ENCODE measurements around the gene TMC8.

Gene TMC8

DNA sequence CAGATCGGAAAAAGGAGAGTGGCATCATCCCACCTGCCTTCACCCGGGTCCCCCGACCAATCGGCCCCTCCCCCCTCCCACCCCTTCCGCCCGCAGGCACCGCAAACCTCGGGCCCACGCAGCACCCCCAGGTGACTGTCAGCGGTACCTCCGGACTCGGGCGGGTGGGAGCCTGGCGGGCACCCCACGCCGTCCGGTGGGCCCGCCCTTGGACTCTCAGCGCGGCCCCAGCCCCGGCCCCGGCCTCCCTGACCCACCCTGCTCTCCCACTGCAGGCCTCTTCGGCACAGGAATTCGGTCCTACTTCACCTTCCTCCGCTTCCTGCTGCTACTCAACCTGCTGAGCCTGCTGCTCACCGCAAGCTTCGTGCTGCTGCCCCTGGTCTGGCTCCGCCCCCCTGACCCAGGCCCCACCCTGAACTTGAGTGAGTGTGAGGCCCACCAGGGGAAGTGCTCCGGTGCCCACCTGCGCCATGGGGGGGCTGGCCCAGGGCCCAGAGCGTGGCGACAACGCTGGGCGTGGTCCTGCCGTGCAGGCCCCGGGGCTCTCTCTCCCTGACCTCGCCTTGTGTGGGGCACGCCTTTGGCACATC is 1.6 kb downstream of the TMC8 start:
- H3K36me3 ChIP-seq (ENCODE audit: low read depth), result no peaks in the 10 kb centered on the region
- peaks cover 11% of the 10 kb centered on the region for H3K4me1 ChIP-seq (ENCODE audit: insufficient read depth, poor library complexity, severe bottlenecking)
- H3K27me3 ChIP-seq (ENCODE audit: insufficient read depth, poor library complexity, severe bottlenecking), result no peaks in the 10 kb centered on the region
- H3K4me3 ChIP-seq (ENCODE audit: severe bottlenecking), result peak overlapping the region; percentile 10
- peak; percentile 29 for ATAC-seq (ENCODE audit: low read depth)
- DNase-seq (ENCODE audit: low spot score), result peak; percentile 74
- TF ChIP-seq, protein P1, sequence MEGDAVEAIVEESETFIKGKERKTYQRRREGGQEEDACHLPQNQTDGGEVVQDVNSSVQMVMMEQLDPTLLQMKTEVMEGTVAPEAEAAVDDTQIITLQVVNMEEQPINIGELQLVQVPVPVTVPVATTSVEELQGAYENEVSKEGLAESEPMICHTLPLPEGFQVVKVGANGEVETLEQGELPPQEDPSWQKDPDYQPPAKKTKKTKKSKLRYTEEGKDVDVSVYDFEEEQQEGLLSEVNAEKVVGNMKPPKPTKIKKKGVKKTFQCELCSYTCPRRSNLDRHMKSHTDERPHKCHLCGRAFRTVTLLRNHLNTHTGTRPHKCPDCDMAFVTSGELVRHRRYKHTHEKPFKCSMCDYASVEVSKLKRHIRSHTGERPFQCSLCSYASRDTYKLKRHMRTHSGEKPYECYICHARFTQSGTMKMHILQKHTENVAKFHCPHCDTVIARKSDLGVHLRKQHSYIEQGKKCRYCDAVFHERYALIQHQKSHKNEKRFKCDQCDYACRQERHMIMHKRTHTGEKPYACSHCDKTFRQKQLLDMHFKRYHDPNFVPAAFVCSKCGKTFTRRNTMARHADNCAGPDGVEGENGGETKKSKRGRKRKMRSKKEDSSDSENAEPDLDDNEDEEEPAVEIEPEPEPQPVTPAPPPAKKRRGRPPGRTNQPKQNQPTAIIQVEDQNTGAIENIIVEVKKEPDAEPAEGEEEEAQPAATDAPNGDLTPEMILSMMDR (IDR thresholded peaks at IDR 0.05; ENCODE audit: poor library complexity, severe bottlenecking), result no peak
- H3K9me3 ChIP-seq (ENCODE audit: severe bottlenecking), result no peaks in the 10 kb centered on the region
- no peak overlapping the region for H3K27ac ChIP-seq (ENCODE audit: poor library complexity, severe bottlenecking)

- H3K27me3 ChIP-seq (ENCODE audit: insufficient read depth, poor library complexity, severe bottlenecking), result no peaks in the 10 kb centered on the region
- H3K27ac ChIP-seq (ENCODE audit: poor library complexity, severe bottlenecking), result no peak overlapping the region
- H3K9me3 ChIP-seq (ENCODE audit: severe bottlenecking), result no peaks in the 10 kb centered on the region
- H3K4me1 ChIP-seq (ENCODE audit: insufficient read depth, poor library complexity, severe bottlenecking), result peaks cover 11% of the 10 kb centered on the region
- no peaks in the 10 kb centered on the region for H3K36me3 ChIP-seq (ENCODE audit: low read depth)
- no peak overlapping the region for H3K4me3 ChIP-seq (ENCODE audit: severe bottlenecking)
- ATAC-seq (ENCODE audit: low read depth), result no peak
- no peak for DNase-seq (ENCODE audit: low spot score)
- TF ChIP-seq, protein P1 (IDR thresholded peaks at IDR 0.05; ENCODE audit: poor library complexity, severe bottlenecking), result no peak
Measured at GRCh38 chr17:78132767-78133178, 2.2 kb downstream of the TMC8 start.

- DNase-seq (ENCODE audit: low spot score), result peak; percentile 65
- no peaks in the 10 kb centered on the region for H3K9me3 ChIP-seq (ENCODE audit: severe bottlenecking)
- H3K4me3 ChIP-seq (ENCODE audit: severe bottlenecking), result no peak overlapping the region
- ATAC-seq (ENCODE audit: low read depth), result no peak
- peaks cover 11% of the 10 kb centered on the region for H3K4me1 ChIP-seq (ENCODE audit: insufficient read depth, poor library complexity, severe bottlenecking)
- H3K36me3 ChIP-seq (ENCODE audit: low read depth), result no peaks in the 10 kb centered on the region
- TF ChIP-seq, protein P1 (IDR thresholded peaks at IDR 0.05; ENCODE audit: poor library complexity, severe bottlenecking), result no peak
- no peak overlapping the region for H3K27ac ChIP-seq (ENCODE audit: poor library complexity, severe bottlenecking)
- no peaks in the 10 kb centered on the region for H3K27me3 ChIP-seq (ENCODE audit: insufficient read depth, poor library complexity, severe bottlenecking)
Measured at GRCh38 chr17:78133179-78133951, 2.8 kb downstream of the TMC8 start.

- DNase-seq (ENCODE audit: low spot score), result peak; percentile 68
- no peak overlapping the region for H3K4me3 ChIP-seq (ENCODE audit: severe bottlenecking)
- H3K4me1 ChIP-seq (ENCODE audit: insufficient read depth, poor library complexity, severe bottlenecking), result peaks cover 7% of the 10 kb centered on the region
- H3K36me3 ChIP-seq (ENCODE audit: low read depth), result no peaks in the 10 kb centered on the region
- H3K27me3 ChIP-seq (ENCODE audit: insufficient read depth, poor library complexity, severe bottlenecking), result no peaks in the 10 kb centered on the region
- no peak overlapping the region for H3K27ac ChIP-seq (ENCODE audit: poor library complexity, severe bottlenecking)
- no peaks in the 10 kb centered on the region for H3K9me3 ChIP-seq (ENCODE audit: severe bottlenecking)
- ATAC-seq (ENCODE audit: low read depth), result no peak
- TF ChIP-seq, protein P1 (IDR thresholded peaks at IDR 0.05; ENCODE audit: poor library complexity, severe bottlenecking), result peak; percentile 29
Measured at GRCh38 chr17:78133971-78134898, 3.7 kb downstream of the TMC8 start.
